Activated naive CD4-positive, alpha-beta T cell (primary cell): ENCODE results near the gene ATP8A2.

Experiments
- DNase-seq, 4 experiments: peaks; one replicate each; lab custom pipeline; 2025; lab: John Stamatoyannopoulos, UW

ATP8A2 gene

GRCh38 chr13:25630329-25630900, 258.6 kb downstream of the ATP8A2 start:
- no peak for DNase-seq

DNA sequence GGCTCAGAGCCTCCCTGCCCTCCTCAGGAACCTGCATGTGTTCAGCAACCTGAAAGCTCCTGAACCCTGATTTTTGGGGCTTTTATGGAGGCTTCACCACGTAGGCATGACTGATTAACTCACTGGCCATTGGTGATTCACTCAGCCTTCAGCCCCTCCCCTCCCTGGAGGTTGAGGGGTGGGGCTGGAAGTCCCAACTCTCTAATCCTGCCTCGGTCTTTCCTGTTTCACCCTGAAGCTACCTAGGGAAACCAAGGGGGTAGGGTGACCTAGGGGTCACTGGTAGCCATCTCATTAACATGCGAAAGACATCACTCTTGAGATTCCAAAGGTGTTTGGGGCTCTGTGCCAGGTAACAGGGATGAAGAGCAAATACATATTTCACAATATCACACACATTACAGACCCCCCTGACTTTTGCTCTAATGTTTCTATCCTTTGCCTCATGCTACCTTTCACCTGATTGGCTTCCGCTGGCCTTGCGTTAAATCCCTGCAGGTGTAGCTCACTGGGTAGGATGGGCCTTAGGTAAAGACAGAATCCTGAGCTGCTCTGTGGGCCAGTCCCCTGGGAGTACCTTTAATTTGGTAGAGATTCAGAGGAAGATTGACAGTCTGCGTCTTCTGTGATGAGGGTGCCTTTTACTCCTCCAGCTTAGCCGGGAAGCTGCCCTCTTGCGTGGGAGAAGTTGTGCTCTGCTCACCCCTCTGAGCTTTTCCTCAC, 260.6 kb downstream of the ATP8A2 start:
- DNase-seq: no peak

GRCh38 chr13:25633093-25633492, 261.3 kb downstream of the ATP8A2 start:
- DNase-seq: no peak

- DNase-seq: no peak
Measured at GRCh38 chr13:25645681-25646080, 273.9 kb downstream of the ATP8A2 start.

DNA sequence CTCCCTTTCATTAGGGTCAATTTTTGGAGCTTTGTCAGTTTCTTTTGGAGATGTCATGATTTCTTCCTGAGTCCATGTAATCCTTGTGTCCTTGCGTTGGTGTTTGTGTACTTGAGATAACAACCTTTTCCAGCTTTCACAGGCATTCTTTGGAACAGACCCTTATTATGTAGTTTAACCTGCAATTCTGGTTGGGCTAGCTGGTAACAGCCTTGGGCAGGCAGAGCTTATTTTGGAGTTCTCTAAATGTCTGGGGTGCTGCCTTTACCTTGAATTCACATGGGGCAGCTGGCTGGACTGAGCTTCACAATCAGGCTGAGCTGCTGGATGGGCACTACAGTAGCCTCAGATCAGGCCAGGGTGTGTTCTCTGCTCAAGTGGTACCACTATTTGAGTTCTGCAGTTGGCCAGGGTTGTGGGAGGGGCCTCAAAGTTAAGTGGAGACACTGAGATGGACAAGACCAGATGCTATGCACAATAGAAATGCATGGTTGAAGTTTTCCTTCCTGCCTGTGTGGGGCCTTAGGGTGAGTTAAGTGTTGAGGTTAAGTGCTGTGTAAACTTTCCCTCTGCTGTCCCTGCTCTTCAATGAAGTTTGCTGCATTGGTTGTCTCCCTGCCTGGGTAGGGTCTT, 277.3 kb downstream of the ATP8A2 start:
- DNase-seq: no peak

DNA sequence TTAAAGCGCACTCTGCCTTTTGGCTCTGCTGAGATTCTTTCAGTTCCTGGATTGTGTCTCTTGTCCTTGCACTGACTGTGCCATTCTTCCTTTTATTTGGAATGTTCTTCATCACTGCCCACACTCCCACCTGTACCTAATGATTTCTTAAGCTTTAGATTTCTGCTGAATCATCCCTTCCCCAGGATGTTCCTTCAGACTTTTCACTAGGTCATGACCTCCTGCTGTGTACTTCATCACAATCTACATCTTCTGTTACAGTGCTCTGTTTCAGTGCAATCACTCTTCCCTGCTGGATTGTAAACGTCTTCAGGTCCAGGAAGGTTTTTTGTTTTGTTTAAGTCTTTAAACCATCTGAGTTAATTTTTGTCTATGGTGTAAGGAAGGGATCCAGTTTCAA, 281.0 kb downstream of the ATP8A2 start:
- no peak for DNase-seq

- no peak for DNase-seq
Measured at GRCh38 chr13:25654322-25654721, 282.5 kb downstream of the ATP8A2 start.

GRCh38 chr13:25657157-25657556, 285.4 kb downstream of the ATP8A2 start:
- DNase-seq: no peak

DNA sequence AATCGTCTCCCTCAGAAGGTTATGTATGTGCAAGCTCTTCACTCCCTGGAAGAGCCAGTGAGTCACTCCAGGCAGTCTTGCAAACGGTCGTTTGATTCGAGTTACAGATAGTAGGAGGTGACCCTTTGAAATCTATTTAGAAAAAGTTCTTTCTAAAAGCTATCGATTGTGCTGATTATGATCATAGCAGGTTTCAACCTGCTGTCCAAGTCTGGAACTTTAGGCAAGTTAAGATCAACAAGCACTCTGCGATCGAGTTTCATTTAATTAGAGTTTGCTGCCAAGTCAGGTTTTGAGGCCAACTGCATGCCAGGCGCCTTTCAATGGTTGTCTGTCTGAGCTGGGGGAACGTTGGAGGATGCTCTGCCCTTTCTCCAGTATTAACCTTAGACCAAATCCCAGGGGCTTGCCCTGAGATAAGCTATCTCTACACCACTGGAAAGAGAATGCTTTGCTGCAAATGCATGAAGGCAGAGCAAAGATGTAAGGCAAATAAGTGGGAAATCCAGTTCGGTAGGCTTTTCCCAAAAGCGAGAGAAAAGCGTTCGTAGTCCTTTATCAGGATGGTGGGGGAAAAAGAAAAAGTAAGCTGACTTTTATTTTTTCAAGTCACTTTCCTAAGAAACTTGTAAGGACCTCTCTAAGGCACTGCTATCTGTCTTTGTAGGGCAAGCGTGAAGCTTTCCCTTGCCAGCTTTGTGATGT, 287.5 kb downstream of the ATP8A2 start:
- no peak for DNase-seq

DNA sequence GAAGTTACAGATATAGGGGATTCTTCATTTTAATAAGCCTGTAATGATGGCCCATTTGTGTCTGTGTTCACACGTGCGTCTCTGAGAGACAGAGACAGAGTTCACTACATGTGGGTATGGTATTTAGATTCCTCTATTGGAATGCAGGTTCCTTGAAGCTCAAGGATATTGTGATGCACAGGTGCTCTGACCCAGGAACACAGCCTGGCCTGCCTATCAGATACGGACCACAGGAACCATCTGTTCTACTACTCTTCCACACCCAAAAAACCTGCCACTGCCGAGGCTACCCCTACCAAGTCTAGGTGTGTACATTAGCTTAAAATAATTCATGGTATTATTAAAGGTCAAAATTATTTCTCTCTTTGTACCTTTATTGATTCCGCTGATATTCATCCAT, 289.2 kb downstream of the ATP8A2 start:
- DNase-seq: no peak

GRCh38 chr13:25662516-25662915, 290.7 kb downstream of the ATP8A2 start:
- DNase-seq: no peak

GRCh38 chr13:25668345-25668744, 296.6 kb downstream of the ATP8A2 start:
- DNase-seq: no peak

DNA sequence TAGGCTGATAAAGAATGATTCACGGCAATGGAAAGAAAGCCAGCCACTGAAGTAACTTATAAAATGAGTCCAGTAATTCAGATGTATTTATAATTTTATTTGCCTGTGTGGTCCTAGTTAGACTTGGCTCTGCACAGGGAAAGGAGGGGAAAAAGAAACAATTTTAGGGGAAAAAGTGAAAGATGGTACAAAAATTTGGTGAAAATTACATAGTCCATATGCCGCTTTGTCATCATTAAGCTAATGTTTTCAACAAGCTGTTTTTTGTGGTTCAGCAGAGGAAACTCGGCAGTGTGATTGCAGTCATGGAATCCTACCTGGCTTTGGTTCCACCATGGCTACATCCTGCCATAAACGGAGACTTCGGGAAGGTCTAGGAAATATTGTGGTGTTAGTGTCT, 301.9 kb downstream of the ATP8A2 start:
- DNase-seq: no peak

- DNase-seq: no peak
Measured at GRCh38 chr13:25674371-25674770, 302.6 kb downstream of the ATP8A2 start.

- no peak for DNase-seq
Measured at GRCh38 chr13:25675060-25675459, 303.3 kb downstream of the ATP8A2 start.

DNA sequence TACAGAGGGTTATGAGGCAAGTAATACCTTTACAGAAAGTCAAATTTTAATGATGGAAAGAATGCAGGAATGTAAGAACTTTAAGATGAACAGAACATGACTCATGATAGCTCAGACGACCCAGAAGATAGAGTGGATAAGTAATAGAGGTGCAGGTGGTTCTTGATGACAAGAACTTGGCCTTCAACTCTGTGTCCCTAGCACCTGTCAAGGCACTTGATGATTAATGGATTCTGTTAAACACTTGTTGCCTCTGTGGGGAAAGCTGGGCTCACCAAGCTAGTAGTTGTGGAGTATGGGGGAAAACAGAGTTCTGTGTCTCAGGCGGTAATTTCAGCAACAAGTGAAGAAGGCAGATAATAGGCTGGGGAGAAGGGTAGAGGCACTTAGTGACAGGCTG, 306.2 kb downstream of the ATP8A2 start:
- no peak for DNase-seq

- no peak for DNase-seq
Measured at GRCh38 chr13:25678398-25678797, 306.6 kb downstream of the ATP8A2 start.

GRCh38 chr13:25679159-25679558, 307.4 kb downstream of the ATP8A2 start:
- DNase-seq: no peak

GRCh38 chr13:25679936-25680335, 308.2 kb downstream of the ATP8A2 start:
- no peak for DNase-seq

DNA sequence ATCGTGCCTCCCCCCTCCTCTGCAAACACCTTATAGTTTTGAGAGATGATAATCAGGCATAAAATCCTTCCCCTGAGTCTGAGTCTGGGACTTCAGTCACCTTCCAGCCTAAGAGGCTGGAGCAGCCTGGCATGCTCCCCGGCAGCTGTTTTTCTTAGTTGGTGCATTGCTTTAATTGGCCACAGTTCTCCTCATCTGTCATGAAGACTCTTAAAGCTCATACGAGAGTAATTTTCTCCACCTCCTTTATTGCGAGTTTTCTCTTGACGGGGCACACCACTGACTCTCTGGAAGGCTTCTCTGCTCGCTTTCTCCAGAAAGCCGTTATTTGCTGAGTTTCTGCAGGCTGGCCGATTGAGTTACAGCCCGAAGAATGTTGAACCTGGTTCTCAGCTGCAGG, 310.5 kb downstream of the ATP8A2 start:
- DNase-seq: no peak

GRCh38 chr13:25683056-25683455, 311.3 kb downstream of the ATP8A2 start:
- DNase-seq: no peak

DNA sequence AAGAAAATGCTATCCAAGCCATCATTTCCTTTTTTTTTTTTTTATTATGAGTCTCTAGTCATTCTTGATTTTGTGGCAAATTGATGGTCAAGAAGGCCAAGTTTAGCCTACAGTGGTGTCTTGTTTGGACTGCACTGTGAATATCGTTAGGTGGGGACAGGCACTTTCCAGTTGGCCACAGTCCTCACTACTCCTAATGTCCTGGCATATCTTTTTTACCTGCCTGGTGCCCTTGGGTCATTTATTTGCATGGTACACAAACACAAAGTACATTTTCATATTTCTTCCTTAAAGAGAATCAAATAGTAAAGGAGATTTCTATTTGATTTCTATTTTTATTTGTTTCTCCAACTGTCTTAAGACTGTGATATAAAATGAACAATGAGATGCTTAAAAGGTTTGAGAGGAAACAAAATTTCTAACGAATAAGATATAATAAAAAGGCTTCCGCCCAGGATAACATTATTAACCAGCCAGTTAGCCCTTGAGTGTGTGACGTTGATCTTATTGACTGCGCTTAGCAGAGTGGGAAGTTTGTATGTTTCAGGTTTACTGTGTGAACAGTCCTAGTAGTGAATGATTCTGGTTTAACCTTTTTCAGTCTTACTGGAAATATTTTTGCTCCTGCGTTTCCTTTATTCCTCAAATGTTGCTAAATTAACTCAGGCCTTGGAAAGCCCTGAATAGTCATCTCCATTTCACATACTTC, 312.0 kb downstream of the ATP8A2 start:
- DNase-seq: no peak
